Measurements from ENCODE around the gene SYNM.

SYNM gene

DNA sequence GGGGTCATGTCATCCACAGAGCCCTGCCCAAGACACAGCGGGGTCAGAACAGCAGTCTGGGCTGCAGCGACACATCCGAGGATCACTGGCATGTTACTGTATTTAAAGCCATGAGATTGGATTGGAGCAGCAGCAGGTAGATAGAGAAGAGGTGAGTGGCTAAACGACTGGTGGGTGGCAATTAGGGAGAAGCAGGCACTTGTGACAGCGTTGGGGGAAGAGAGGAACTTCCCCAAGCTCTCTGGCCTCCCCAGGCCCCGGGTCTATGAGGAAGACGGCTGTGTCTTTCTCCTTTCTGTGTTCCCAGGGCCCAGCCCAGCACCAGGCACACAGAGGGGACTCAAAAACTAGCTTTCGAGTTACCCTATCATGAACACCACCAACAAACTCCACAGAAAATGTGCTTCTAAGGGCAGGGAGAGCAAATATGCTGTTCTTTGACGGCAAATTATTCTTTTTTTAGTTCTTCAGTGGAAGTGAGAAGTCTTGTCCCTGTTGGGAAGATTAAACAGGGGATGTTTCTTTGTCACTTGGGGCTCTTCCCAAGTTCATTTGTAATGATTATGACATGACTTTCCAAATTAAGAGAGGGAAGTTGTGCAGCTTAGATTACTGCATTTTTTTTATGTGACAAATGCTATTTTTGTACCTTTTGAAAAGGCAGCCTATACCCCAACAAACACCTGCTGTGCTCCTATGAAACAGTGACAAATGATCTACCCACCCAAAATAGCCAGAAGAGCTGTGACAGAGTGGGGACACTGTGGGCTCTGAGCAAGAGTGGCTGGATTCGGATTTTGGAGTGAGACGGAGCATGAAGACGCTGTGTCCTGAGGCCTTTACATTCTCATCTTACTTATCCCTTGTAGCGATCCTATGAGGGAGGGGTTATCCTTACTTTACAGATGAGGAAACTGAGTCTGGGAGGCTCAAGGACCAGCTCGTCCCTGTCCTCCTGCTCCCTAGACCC lies 7.2 kb upstream of the SYNM start:
- TF ChIP-seq, protein P1, sequence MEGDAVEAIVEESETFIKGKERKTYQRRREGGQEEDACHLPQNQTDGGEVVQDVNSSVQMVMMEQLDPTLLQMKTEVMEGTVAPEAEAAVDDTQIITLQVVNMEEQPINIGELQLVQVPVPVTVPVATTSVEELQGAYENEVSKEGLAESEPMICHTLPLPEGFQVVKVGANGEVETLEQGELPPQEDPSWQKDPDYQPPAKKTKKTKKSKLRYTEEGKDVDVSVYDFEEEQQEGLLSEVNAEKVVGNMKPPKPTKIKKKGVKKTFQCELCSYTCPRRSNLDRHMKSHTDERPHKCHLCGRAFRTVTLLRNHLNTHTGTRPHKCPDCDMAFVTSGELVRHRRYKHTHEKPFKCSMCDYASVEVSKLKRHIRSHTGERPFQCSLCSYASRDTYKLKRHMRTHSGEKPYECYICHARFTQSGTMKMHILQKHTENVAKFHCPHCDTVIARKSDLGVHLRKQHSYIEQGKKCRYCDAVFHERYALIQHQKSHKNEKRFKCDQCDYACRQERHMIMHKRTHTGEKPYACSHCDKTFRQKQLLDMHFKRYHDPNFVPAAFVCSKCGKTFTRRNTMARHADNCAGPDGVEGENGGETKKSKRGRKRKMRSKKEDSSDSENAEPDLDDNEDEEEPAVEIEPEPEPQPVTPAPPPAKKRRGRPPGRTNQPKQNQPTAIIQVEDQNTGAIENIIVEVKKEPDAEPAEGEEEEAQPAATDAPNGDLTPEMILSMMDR (IDR thresholded peaks at IDR 0.05), result no peak

DNA sequence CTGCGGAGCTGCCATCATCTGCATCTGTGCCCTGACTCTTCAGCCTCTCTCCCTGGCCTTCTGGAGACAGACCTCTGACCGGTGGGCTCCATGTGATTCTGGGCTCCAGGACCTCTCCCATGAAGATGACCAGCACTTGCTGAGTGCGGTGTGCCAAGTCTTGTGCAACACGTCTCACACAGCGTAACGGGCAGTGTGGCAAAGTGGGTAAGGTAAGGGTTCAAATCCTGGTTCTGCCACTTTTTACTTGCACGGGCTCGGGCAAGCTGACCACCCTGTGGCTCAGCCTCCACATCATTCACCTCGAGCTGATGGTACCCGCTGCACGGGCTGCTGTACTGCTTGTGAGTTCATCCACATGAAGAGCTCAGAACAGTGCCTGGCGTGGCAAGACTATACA lies 6.5 kb upstream of the SYNM start:
- peaks cover 70% of the 10 kb centered on the region for H3K27me3 ChIP-seq
- TF ChIP-seq, protein P1 (IDR thresholded peaks at IDR 0.05), result no peak

More for the DNA sequence above, 7.2 kb upstream of the SYNM start:
- no peak overlapping the region for H3K27ac ChIP-seq
- peaks cover 0 to 15% of the 10 kb centered on the region in 2 experiments for H3K4me1 ChIP-seq (ENCODE audit: control insufficient read depth in 1 of 2, insufficient read depth in 1 of 2, low read depth in 1 of 2, low read length in 1 of 2)
- no peaks in the 10 kb centered on the region for H3K36me3 ChIP-seq
- H3K27me3 ChIP-seq, result peaks cover 63% of the 10 kb centered on the region
- H3K9me3 ChIP-seq, result no peaks in the 10 kb centered on the region
- H3K4me3 ChIP-seq (ENCODE audit: low read depth in 1 of 2, low read length in 1 of 2), result no peak overlapping the region

DNA sequence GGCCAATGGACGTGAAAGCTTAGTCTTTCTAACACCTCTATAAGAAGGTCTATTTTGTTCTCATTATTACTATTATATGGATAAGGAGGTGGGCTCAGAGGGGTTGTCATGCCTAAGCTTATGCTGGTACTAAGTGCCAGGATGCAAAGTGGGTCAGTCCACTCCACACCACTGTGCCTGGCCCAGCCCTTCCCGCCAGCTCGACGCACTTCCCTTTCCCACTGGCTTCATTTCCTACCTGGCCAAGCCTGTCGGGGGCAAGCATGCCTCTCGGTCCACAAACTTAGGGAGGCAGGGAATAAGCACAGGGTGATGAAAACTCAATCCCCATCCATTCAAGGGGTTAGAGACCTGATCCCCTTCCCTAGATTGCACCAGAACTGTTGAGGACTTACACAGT lies 5.9 kb upstream of the SYNM start:
- Histone ChIP-seq H3K9me3 (no peaks in the 10 kb centered on the region), H3K4me1 (ENCODE audit: control insufficient read depth in 1 of 2, insufficient read depth in 1 of 2, low read depth in 1 of 2, low read length in 1 of 2) (peaks cover 0 to 15% of the 10 kb centered on the region in 2 experiments), H3K36me3 (no peaks in the 10 kb centered on the region), H3K4me3 (ENCODE audit: low read depth in 1 of 2, low read length in 1 of 2) (no peak overlapping the region), H3K27me3 (peaks cover 75% of the 10 kb centered on the region), H3K27ac (no peak overlapping the region)
- TF ChIP-seq, protein P1 (IDR thresholded peaks at IDR 0.05), result no peak

More for the DNA sequence above, 6.5 kb upstream of the SYNM start:
- Histone ChIP-seq H3K9me3 (no peaks in the 10 kb centered on the region), H3K36me3 (no peaks in the 10 kb centered on the region), H3K4me3 (ENCODE audit: low read depth in 1 of 2, low read length in 1 of 2) (no peak overlapping the region), H3K27ac (no peak overlapping the region), H3K4me1 (ENCODE audit: control insufficient read depth in 1 of 2, insufficient read depth in 1 of 2, low read depth in 1 of 2, low read length in 1 of 2) (peaks cover 0 to 15% of the 10 kb centered on the region in 2 experiments)

DNA sequence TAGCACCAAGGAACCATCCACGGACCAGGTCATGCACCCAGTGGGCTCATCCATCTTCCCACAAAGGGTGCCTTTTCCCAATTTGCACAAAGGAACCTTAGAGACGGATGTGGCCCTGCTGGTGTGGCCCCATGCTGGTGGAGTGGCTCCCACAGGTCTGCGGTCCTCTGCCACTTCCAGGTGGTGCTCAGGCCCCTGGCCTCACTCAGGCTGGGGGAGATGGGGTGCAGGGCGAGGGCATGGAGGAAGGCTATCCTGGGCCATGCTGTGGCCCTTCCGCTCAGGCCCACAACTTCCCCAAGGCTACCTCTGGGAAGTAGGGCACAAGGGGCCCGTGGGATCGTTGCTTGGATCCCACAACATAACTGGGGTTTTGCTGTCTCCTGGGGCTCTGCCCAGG lies 5.2 kb upstream of the SYNM start:
- H3K4me3 ChIP-seq (ENCODE audit: low read depth in 1 of 2, low read length in 1 of 2), result no peak overlapping the region
- H3K27me3 ChIP-seq, result peaks cover 81% of the 10 kb centered on the region
- H3K36me3 ChIP-seq, result no peaks in the 10 kb centered on the region
- peaks cover 0 to 17% of the 10 kb centered on the region in 2 experiments for H3K4me1 ChIP-seq (ENCODE audit: control insufficient read depth in 1 of 2, insufficient read depth in 1 of 2, low read depth in 1 of 2, low read length in 1 of 2)
- TF ChIP-seq, protein P1 (IDR thresholded peaks at IDR 0.05), result no peak
- no peaks in the 10 kb centered on the region for H3K9me3 ChIP-seq
- no peak overlapping the region for H3K27ac ChIP-seq

DNA sequence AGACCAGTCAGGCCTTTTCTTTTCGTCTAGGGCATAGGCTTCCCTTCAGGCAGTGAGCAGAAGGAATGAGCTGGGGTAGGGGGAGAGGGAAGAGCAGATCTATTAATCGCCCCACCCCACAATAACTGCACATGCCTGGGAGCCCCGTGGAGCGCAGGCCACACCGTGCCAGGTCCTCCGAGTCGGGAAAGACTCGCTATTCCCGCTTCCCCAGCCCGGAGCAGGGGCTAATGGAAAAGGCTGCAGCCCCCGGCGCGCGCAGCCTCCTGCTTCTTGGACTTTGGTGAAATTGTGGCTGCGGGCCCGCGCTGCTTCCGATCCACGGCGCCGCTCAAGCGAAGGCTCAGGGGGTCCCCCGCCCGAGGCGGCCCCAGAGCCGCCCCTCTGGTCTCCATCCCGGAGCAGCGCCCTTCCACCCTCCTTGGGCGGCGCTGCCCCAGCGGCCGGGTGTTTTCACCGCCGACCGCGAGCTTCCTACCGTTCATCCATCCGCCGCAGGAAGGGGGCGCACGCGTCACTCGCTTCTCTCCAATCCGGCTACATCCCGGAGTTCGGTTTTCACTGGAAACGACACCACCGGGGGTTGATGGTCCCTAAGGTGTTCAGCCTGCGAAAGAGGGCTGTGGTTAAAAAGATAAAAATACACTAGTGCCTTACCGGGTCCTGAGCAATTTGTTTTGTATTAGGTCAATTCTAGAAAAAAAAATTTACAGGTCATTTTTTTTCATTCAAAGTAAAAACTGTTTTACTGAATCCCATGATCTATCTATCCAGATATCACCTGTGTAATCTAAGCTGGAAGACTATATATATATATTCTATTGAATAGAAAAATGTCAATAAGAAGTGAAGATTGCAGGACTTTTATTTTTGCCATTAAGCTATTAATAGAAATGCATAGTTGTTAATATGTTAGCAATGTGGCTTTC lies 4.4 kb upstream of the SYNM start:
- Histone ChIP-seq H3K36me3 (no peaks in the 10 kb centered on the region), H3K27ac (no peak overlapping the region), H3K4me1 (ENCODE audit: control insufficient read depth in 1 of 2, insufficient read depth in 1 of 2, low read depth in 1 of 2, low read length in 1 of 2) (peaks cover under 1 to 23% of the 10 kb centered on the region in 2 experiments), H3K27me3 (peaks cover 88% of the 10 kb centered on the region), H3K4me3 (ENCODE audit: low read depth in 1 of 2, low read length in 1 of 2) (no peak overlapping the region), H3K9me3 (no peaks in the 10 kb centered on the region)
- TF ChIP-seq, protein P1 (IDR thresholded peaks at IDR 0.05), result no peak
